NCI-H1048 (cell line): ENCODE data around the gene PRKN.
"Not testable (repeated sequence)": the region's sequence is repeated elsewhere in the genome, so short reads cannot be mapped to it uniquely, and the experiment has no call there.

Experiments used
- DNase-seq: peaks from one replicate; lab custom pipeline; 2025; lab: John Stamatoyannopoulos, UW

The PRKN gene

DNA sequence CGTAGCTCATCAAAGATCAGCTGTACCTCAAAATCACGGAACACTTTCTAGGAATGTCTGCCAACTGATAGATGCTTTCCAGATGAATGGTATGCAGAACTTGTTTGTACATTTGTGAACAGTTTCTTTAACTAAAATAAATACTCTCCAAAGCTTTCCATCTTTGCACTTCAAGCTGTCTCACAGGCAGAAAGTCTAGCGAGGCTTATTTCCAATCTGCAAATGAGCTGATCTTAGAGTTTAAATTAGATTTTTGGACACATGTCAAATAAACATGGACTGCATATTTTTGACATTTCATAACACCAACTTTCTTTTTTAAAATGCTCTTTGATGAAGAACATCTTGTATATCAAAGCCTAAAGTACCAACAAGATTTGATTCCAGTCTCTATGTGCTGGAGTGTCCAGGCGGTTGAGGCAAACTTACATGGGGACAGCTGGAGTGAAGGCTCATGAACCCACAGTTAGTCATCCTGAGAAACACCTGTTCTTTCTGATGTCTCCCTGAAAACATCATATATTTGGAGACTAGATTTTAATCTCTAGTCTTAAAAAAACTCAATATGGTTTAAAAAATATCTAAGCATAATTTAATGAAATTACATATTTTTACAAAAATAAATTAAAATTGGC lies 1185.1 kb downstream of the PRKN start:
- no peak for DNase-seq

- DNase-seq, result no peak
These were observed 1187.0 kb downstream of the PRKN start for GRCh38 chr6:161540532-161540931.

- DNase-seq, result no peak
These were observed 1191.3 kb downstream of the PRKN start for GRCh38 chr6:161536224-161536630.

GRCh38 chr6:161534264-161534873 lies 1193.2 kb downstream of the PRKN start:
- no peak for DNase-seq

DNA sequence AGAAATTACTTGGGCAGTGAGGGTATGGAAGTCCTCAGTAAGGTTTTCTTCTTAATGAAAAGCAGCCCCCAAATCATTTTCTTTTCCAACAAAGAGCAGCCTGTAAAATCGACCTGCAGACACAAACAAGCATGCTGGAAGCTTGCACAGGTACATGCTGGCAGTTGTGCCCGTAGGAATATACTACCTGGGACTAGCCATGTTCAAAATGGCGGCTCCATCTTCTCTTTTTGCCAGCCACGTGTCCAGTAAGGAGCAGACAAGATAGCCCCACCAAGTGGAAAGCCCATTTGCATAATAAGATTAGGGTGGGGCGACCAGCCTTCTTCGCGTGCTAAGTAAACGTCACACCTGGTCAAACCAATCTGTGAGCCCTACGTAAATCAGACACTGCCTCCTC lies 1194.3 kb downstream of the PRKN start:
- DNase-seq, result no peak

DNA sequence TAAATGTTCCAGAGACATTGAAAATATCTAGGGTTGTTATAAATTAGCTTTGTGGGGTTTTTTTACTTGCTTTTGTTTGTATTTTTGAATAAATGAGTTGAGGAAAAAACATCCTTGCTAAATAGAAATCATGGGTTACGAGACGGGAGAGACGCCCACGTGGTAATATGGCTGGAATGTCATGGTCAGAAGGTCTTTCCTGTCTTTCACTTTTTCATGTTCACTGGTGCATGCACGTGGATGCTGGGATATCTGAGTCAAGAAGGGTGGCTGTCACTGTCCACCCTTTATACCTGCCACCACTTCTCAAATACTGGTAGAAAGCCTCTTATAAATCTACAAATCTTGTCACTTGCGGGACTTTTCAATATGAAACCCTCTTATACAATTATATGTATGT lies 1195.0 kb downstream of the PRKN start:
- DNase-seq, result no peak

- DNase-seq, result no peak
These were observed 1200.8 kb downstream of the PRKN start for GRCh38 chr6:161526794-161527193.

- DNase-seq, result no peak
These were observed 1204.2 kb downstream of the PRKN start for GRCh38 chr6:161523362-161523761.

- DNase-seq, result no peak
These were observed 1205.3 kb downstream of the PRKN start for GRCh38 chr6:161522276-161522675.

DNA sequence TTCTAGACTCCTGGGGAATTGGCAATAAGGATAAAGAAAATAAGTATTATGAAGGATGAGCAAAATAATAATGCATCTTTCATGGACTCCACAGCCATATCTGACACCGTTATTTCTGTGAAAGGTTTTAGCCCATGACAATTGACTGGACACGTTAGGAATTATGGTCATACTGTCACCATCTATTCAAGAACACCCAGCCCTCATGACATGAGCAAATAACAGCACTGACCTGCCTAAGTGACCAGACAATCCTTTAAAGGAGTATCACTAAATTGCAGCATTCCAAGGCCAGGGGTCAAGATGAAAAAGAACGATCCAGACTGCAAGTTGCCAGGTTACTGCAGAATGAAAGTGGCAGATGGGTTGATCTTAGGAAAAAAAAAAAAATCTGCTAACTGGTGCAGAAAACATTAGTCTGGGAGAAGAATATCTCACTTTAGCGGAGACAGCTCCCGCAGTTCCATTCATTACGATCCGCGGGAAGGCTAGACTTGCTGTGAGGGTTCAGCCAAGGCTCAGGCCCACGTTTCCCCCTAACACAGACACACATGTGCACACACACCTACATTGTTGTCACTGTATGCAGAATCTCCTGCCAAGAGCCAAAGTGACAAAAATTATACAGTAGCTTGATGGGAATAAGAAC lies 1216.0 kb downstream of the PRKN start:
- no peak for DNase-seq

- DNase-seq, result no peak
These were observed 1219.2 kb downstream of the PRKN start for GRCh38 chr6:161508341-161508740.

DNA sequence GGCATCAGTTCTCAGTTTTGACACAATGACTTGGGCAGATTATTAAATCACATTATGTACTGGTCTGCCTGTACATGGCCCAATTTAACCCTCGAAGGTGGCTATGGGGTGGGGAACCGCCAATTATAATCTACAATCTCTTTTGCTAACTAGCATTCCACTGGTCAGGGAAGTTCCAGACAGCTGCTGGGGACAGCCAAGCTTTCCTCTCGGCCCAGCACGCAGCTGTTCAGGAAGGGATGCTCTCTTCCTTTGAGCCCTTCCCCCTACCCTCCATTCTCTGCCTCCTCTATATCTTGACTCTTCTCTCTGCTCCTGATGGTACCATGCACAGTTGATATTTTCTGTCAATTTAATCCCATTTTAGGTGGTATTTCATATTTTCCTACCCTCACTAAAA lies 1220.2 kb downstream of the PRKN start:
- DNase-seq, result no peak

- DNase-seq, result no peak
These were observed 1224.0 kb downstream of the PRKN start for GRCh38 chr6:161503570-161503969.

DNA sequence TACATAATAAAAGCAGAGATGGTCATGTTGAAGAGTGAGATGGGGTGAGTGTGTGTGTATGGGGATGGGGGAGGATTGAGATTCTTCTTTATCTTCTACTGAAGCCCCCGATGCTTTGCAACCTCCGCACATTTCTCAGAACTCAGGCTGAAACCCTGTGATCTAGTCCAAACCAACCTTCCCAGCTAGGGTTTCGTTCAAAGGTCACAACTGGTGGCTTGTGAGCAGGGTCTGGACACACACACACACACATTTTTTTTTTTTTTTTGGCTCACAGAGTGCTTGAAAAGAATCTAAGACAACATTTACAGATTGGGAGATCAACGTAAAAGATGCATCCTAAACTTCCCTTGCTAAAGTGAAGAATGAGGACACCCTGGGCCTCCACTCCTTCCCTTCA lies 1228.7 kb downstream of the PRKN start:
- no peak for DNase-seq

- no peak for DNase-seq
These were observed 1229.2 kb downstream of the PRKN start for GRCh38 chr6:161498359-161498758.

DNA sequence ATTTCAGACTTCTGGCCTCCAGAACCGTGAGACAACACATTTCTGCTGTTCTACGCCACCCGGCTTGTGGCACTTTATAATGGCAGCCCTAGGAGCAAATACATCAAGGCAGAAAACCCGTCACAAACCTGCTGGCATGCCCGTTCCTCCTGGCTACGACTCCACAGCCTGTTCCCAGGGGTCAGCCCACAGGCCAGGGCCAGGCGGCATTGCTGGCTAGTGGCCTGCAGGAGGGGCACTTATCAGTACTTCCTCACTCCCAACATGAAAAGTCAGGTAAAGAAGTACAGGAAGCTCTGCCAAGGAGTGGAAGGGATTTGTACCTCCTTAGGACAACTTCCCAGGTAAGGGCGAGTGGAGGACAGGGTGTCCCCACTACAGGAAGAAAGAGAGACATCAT lies 1230.6 kb downstream of the PRKN start:
- DNase-seq, result no peak

GRCh38 chr6:161496271-161496670 lies 1231.3 kb downstream of the PRKN start:
- not testable (repeated sequence) for DNase-seq

DNA sequence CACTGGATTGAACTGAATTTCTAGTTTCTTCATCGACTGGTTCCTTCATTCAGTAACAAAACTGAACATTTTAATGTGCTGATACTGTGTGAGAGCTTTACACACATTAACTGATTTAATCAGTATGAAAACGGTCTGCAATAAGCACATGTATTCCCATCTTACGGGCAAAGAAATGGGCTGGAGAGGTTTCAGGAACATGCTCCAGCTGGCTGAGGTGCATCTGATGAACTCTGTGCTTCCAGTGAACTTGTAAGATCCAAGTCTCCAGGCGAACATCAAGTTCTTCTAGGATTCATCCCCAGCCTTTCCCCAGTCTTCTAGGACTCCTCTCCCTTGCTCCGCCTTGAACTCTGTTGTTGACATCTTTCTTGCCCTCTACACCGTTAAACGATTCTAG lies 1233.0 kb downstream of the PRKN start:
- no peak for DNase-seq

DNA sequence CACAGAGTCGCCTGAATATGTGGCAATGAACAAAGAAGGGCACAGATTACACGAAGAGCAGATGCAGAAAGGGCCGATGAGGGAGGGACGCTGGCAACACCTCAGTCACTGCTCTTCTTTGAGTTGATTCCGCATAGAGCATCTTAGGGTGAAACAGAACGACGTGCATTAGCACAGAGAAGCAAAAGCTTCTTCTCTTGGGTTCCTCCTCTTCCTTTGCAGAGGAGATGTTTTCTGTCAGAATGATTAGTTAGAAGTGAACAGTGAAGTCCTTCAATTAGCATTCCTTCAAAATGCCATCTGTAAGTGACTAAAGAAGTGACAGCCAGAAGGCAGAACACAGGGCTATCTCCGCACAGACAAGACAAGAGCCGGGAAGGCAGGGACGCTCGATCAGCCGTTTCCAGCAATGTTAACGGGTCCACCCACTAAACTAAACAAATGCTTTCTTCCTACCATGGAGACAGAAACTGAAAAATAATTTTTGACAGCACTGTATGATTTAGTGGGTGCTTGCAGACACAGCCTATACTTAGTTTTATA lies 1233.9 kb downstream of the PRKN start:
- no peak for DNase-seq

GRCh38 chr6:161489626-161490306 lies 1237.8 kb downstream of the PRKN start:
- no peak for DNase-seq

- no peak for DNase-seq
These were observed 1239.9 kb downstream of the PRKN start for GRCh38 chr6:161487694-161488093.

DNA sequence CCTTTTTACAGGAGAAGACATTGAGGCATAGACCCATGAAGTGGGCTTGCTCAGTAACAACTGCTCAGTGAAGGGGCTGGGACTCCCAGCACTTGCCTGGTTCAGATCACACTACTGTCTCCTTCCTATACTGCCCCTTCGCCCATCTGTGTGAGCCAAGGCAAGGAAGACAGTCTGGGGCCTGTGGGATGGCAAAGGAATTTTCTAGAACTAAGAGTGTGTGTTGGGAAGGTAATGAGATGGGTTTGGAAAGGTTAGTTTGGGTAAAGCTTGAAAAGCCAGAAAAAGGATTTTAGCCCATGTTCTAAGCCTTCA lies 1240.4 kb downstream of the PRKN start:
- no peak for DNase-seq
